Activated CD4-positive, alpha-beta memory T cell treated with anti-CD3 and anti-CD28 coated beads, Interleukin-2, amount 10 ng/mL, durations not matched to agents 7 days and 5 days (primary cell): Measurements from ENCODE around the gene OTOP3. TPM values are rescaled to one million over a fixed set of nuclear protein-coding genes. Genes with fewer than 3 reads are reported as not detected.
"Not testable (repeated sequence)": the region's sequence is repeated elsewhere in the genome, so short reads cannot be mapped to it uniquely, and the experiment has no call there.

Experiments used
- CTCF ChIA-PET: fragments of 350-600 bp; sonication (Branson Sonifier 250); formaldehyde crosslinking; loops from one replicate; lab custom pipeline; 2021; ENCODE audit warnings: antibody characterized with exemption, inconsistent platforms; lab: Charles Lee
- POLR2A ChIA-PET: fragments of 350-600 bp; sonication (Branson Sonifier 250); formaldehyde crosslinking; loops from one replicate; lab custom pipeline; 2021; ENCODE audit warnings: antibody characterized with exemption; lab: Charles Lee
- DNase-seq: peaks from one replicate; pipeline ENCODE4 v3.0.0-alpha.2; 2020
- H3K27ac Mint-ChIP-seq: one replicate; pipeline ENCODE4 v1.8.0; 2021; ENCODE audit warnings: mild to moderate bottlenecking, mixed read lengths
- H3K27me3 Mint-ChIP-seq: one replicate; pipeline ENCODE4 v1.8.0; 2021; ENCODE audit warnings: mixed read lengths
- H3K36me3 Mint-ChIP-seq: one replicate; pipeline ENCODE4 v1.8.0; 2021; ENCODE audit warnings: low read depth, mixed read lengths
- H3K4me1 Mint-ChIP-seq: one replicate; pipeline ENCODE4 v1.8.0; 2021; ENCODE audit warnings: mixed read lengths
- H3K4me3 Mint-ChIP-seq: one replicate; pipeline ENCODE4 v1.8.0; 2021; ENCODE audit warnings: mild to moderate bottlenecking, mixed read lengths
- H3K9me3 Mint-ChIP-seq: one replicate; pipeline ENCODE4 v1.8.0; 2021; ENCODE audit warnings: mixed read lengths
- total RNA-seq, 2 experiments: library from RNA; stranded (reverse); gene quantifications; one replicate each; pipeline ENCODE4 v1.2.3, GENCODE V29; 2021

OTOP3 gene
- total RNA-seq, 2 experiments from 2014 or later = not detected

DNA sequence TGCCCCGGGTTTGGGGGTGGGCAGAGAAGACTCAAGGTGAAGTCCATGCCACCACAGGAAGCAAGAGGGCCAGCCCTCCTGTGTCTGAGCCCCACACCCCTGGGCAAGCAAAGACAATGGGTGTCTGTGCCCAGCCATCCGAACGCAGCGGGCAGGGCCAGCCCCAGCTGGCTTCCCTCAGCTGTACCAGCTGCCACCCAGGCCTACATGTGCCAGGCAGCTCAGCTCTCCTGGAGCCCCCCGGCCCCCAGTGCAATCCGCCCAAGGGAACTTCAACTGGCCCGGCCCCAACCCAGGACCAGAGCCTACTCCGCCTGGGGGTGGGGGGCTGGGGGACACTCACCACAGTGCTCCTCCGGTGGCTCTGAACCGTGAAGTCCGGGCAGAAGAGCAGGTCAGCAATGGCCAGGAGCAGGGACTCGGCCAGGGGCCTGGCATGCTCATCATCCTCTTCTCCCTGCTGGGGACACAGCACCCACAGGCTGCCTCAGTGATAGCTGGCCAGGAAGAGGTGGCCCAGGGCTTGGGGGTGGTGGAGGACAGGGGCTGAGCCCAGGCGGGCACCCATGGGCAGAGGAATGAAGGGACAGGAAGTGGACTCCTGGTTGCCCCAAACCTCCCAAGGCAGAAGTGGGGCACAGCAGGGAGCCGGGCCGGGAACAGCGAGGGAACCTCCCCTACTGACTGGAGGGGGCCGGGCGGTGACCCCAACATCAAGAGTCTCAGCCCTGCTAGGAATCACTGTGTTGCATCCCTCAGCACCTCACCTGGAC is 27.1 kb downstream of the OTOP3 start:
- ChIA-PET CTCF (interaction anchor here (0.8 to 3.6 kb wide), 29 partner anchors 11 to 758 kb away, joined by 3 to 87 read pairs (median 13); partner anchors contain the start of genes ARMC7, ATP5PD, CDR2L and FDXR), POLR2A (interaction anchor here (1.7 to 3.1 kb wide), 5 partner anchors 11 to 243 kb away, joined by 5 to 23 read pairs (median 8); partner anchors contain the start of genes ARMC7, FDXR, MRPL58 and NUP85)
- H3K4me1 Mint-ChIP-seq = peaks cover 7% of the 10 kb centered on the region

DNA sequence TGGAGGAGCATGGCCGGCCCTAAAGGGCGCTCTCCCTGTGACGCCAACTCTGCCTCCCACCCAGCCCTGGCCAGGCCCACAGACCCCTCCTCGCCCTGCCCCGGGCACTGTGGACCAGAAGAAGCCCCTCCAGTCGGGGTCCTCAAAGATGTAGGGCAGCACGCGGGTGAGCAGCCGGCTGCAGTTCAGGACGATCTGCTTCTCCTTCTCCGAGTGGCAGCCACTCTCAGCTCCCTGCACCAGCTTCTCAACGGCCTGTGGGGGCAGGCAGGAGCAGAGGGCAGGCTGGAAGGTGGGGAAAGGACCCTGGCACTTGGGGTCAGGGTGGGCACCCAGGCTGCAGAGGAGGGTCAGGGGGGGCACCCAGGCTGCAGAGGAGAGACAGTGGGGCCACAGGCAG is 28.0 kb downstream of the OTOP3 start:
- H3K4me3 Mint-ChIP-seq = no peak overlapping the region
- H3K4me1 Mint-ChIP-seq = peaks cover 7% of the 10 kb centered on the region
- H3K36me3 Mint-ChIP-seq = no peaks in the 10 kb centered on the region
- peaks cover 5% of the 10 kb centered on the region for H3K27me3 Mint-ChIP-seq
- no peak overlapping the region for H3K27ac Mint-ChIP-seq
- H3K9me3 Mint-ChIP-seq = no peaks in the 10 kb centered on the region
- ChIA-PET POLR2A (no interaction called here), CTCF (interaction anchor here (0.8 to 1.7 kb wide), 5 partner anchors 10 to 238 kb away, joined by 3 to 5 read pairs (median 3); no protein-coding TSS in a partner anchor)
- no peak for DNase-seq

More for the DNA sequence above, 27.1 kb downstream of the OTOP3 start:
- Mint-ChIP-seq H3K36me3 (no peaks in the 10 kb centered on the region), H3K4me3 (no peak overlapping the region), H3K9me3 (no peaks in the 10 kb centered on the region), H3K27me3 (peaks cover 5% of the 10 kb centered on the region), H3K27ac (no peak overlapping the region)
- no peak for DNase-seq

DNA sequence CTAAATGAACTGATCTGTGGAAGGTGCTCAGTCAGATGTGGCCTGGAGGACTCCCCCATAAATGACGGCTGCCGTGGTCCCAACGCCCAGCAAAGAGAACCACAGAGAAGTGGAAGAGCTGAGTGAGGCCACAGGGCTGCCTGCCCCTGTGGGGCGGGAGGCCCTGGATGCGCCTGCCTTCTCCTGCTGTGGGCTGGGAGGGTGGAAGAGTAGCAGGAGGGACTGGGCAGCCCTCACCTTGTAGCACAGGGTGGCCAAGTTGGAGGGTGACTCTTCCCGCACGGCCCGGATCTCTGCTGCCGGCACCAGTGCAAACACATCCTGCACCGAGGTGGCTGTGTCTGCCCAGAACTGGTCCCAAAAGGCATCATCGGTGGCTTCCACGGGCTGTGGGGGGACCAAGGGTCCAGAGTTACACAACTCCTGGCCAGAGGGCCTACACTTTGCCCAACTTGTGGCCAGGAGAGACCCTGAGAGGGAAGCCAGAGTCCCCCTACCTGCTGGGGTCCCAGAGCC is 28.6 kb downstream of the OTOP3 start:
- Mint-ChIP-seq H3K4me3 (no peak overlapping the region), H3K36me3 (no peaks in the 10 kb centered on the region), H3K4me1 (peaks cover 7% of the 10 kb centered on the region), H3K27me3 (peaks cover 3% of the 10 kb centered on the region), H3K27ac (no peak overlapping the region), H3K9me3 (no peaks in the 10 kb centered on the region)
- no peak for DNase-seq
- ChIA-PET CTCF (interaction anchor here (1.2 to 1.7 kb wide), 4 partner anchors 47 to 237 kb away, joined by 3 to 5 read pairs (median 4); no protein-coding TSS in a partner anchor), POLR2A (no interaction called here)

DNA sequence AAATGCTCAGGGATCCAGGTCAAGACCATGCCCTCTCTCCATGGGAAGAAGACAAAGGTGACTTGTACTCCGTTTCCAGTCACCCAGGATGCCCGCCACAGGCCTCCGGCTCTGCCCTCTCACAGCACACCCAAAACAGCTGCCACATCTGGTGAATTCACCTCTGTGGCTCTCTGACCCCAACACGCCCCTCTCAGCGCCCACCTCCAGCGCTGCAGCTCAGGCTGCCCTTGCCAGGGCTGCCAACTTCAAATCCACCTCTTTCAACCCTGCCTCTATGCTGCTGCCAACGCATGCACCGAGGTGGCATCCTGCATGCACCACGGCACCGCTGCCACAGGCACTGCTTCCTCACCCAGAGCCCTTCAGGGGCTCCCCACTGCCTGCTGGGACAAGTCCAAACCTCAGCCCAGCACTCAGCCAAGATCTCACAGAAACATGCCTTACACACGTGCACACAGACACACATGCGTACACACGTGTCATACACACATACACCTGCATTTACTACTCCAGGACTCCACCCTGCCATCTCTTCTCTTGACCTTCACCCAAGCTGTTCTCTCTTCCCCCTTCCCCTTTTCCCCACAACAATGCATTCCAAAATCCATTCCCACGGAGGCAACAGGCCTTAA is 29.4 kb downstream of the OTOP3 start:
- H3K4me3 Mint-ChIP-seq = no peak overlapping the region
- peaks cover 7% of the 10 kb centered on the region for H3K4me1 Mint-ChIP-seq
- no peaks in the 10 kb centered on the region for H3K9me3 Mint-ChIP-seq
- POLR2A ChIA-PET = no interaction called here
- no peak overlapping the region for H3K27ac Mint-ChIP-seq
- DNase-seq = no peak
- CTCF ChIA-PET = no interaction called here
- peaks cover under 1% of the 10 kb centered on the region for H3K27me3 Mint-ChIP-seq
- no peaks in the 10 kb centered on the region for H3K36me3 Mint-ChIP-seq

DNA sequence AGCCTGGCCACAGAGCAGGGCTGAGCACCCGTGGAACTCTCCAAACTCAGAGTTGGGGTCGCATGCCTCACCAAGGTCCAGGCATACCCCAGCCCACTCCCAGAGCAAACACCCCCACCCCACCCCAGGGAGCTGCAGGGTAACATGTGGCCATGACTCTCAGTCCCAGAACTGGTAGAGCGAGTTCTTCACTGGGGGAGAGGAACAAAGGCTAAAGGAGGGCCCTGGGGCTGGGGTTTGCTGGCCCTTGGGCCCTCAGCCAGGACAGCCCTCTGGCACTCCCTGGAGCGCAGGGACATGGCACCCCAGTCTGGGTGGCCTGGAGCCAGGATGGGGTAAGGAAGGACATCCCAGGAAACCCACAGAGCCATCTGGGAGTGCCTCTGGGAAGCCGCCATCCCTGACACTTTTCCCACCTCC is 32.7 kb downstream of the OTOP3 start:
- H3K9me3 Mint-ChIP-seq = no peaks in the 10 kb centered on the region
- no peak overlapping the region for H3K27ac Mint-ChIP-seq
- no peak overlapping the region for H3K4me3 Mint-ChIP-seq
- no peak for DNase-seq
- H3K4me1 Mint-ChIP-seq = peaks cover 6% of the 10 kb centered on the region
- H3K36me3 Mint-ChIP-seq = no peaks in the 10 kb centered on the region
- CTCF ChIA-PET = interaction anchor here (1.4 to 2.2 kb wide), 3 partner anchors 8 to 46 kb away, joined by 3 to 6 read pairs (median 4); partner anchors contain the start of gene USH1G
- POLR2A ChIA-PET = interaction anchor here (0.9 kb wide), 1 partner anchor 44 kb away, joined by 4 read pairs; the partner anchor contains the start of gene MRPL58
- H3K27me3 Mint-ChIP-seq = peaks cover 20% of the 10 kb centered on the region

DNA sequence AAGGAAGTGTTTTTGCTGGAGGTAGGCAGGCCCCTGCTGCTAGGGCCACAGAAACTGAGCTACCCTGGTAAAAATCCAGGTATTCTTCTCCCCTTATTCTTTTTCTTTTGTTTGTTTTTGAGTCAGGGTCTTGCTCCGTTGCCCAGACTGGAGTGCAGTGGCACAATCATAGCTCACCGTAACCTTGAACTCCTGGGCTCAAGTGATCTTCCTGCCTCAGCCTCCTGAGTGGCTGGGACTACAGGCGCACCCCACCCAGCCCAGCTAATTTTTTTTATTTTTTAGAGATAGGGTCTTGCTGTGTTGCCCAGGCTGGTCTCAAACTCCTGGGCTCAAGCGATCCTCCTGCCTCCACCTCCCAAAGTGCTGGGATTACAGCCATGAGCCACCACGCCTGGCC is 33.8 kb downstream of the OTOP3 start:
- DNase-seq, H3K4me3 Mint-ChIP-seq, POLR2A ChIA-PET, H3K9me3 Mint-ChIP-seq, H3K27ac Mint-ChIP-seq, H3K4me1 Mint-ChIP-seq, H3K36me3 Mint-ChIP-seq: not testable (repeated sequence)
- CTCF ChIA-PET = interaction anchor here (0.7 to 1.5 kb wide), 5 partner anchors 9 to 86 kb away, joined by 3 to 5 read pairs (median 3); partner anchors contain the start of gene USH1G
- peaks cover 21% of the 10 kb centered on the region for H3K27me3 Mint-ChIP-seq

DNA sequence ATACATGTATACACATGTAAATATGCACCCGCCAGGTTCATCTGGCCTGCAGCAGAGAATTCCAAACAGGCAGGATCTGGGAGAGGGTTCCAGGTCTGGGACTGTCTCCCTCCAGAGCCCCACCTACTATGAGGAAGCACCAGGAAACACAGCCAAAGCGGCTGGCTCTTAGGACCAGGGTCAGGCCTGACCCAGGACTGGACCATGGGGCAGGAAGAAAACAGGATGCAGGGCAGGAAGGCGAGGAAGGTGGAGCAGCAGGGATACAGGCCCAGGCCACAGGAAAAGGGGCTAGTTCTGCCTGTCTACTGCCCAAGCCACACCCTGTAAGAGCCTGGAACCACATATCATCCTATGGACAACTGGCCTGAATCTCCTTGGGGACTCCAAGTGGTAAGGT is 34.7 kb downstream of the OTOP3 start:
- Mint-ChIP-seq H3K9me3 (no peaks in the 10 kb centered on the region), H3K27me3 (peaks cover 25% of the 10 kb centered on the region)

DNA sequence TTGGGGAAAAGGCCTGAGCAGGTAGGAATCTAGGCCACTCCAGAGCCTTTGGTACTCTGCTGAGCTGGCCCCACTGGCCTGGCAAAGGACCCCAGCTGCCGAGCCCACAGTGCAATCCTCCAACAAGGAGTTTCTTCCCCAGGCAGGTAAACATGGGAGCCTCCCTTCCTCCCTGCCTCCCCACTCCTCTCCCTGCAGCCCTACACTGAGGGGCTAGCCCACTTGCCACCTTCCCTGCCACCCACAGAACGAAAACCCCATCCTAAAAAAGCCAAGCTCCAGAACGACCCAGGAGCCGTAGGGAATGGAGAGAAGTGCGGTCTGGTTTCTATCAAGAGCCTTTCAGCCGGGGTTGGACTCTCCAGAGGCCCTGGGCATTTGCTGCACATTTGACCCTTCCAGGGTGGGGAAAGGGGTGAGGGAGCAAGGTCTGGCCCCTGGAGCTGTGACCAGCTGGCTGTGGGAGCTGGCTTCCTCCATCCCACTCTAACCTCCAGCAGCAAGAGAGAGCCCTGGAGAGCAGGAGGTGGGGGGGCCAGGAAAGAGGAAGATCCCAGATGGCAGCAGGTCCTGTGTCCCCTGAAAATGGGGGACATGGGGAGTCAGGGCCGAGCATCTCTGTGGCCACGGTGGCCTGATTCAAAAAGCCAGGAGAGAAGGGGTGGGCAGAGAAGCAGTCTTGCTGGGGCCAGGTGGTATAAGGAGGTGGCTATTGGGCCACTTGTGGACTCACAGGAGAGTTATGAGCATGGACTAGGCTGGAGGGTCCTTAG is 35.6 kb downstream of the OTOP3 start:
- H3K4me3 Mint-ChIP-seq = peak overlapping the region; percentile 21
- no peak for DNase-seq
- ChIA-PET CTCF (interaction anchor here (0.6 to 2.4 kb wide), 4 partner anchors 10 to 232 kb away, joined by 3 to 14 read pairs (median 4); partner anchors contain the start of gene CDR2L), POLR2A (interaction anchor here (0.9 to 2.7 kb wide), 3 partner anchors 12 to 98 kb away, joined by 3 to 16 read pairs (median 3); partner anchors contain the start of genes FDXR and MRPL58)
- no peaks in the 10 kb centered on the region for H3K9me3 Mint-ChIP-seq
- H3K27ac Mint-ChIP-seq = no peak overlapping the region
- peaks cover 6% of the 10 kb centered on the region for H3K4me1 Mint-ChIP-seq
- H3K27me3 Mint-ChIP-seq = peaks cover 29% of the 10 kb centered on the region
- H3K36me3 Mint-ChIP-seq = no peaks in the 10 kb centered on the region

More for the DNA sequence above, 34.7 kb downstream of the OTOP3 start:
- Mint-ChIP-seq H3K4me3 (no peak overlapping the region), H3K4me1 (peaks cover 6% of the 10 kb centered on the region), H3K36me3 (no peaks in the 10 kb centered on the region), H3K27ac (no peak overlapping the region)
- no peak for DNase-seq
- POLR2A ChIA-PET = interaction anchor here (0.9 kb wide), 1 partner anchor 13 kb away, joined by 3 read pairs; no protein-coding TSS in a partner anchor
- CTCF ChIA-PET = interaction anchor here (0.7 to 2.4 kb wide), 3 partner anchors 9 to 22 kb away, joined by 3 to 14 read pairs (median 6); partner anchors contain the start of gene CDR2L

DNA sequence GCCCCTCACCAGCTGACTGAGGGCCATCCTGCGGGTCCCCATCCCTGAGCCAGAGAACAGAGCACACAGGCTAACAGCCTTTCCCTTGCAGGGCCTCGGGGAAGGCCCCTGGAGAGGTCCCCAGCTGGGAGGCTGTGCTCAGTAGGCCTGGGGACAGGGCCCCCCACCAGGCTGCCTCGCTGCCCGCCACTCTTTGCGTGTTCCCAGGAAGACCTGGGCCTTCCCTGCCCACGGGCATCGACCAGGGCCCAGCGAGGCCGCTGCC is 36.1 kb downstream of the OTOP3 start:
- CTCF ChIA-PET = interaction anchor here (0.6 to 2.4 kb wide), 4 partner anchors 10 to 232 kb away, joined by 3 to 14 read pairs (median 4); partner anchors contain the start of gene CDR2L
- POLR2A ChIA-PET = interaction anchor here (1.1 to 2.7 kb wide), 3 partner anchors 10 to 98 kb away, joined by 3 to 16 read pairs (median 5); partner anchors contain the start of genes FDXR and MRPL58
- H3K4me3 Mint-ChIP-seq = peak overlapping the region; percentile 21
- no peak overlapping the region for H3K27ac Mint-ChIP-seq
- peaks cover 31% of the 10 kb centered on the region for H3K27me3 Mint-ChIP-seq
- no peak for DNase-seq
- H3K9me3 Mint-ChIP-seq = no peaks in the 10 kb centered on the region
- H3K4me1 Mint-ChIP-seq = peaks cover 6% of the 10 kb centered on the region
- no peaks in the 10 kb centered on the region for H3K36me3 Mint-ChIP-seq

DNA sequence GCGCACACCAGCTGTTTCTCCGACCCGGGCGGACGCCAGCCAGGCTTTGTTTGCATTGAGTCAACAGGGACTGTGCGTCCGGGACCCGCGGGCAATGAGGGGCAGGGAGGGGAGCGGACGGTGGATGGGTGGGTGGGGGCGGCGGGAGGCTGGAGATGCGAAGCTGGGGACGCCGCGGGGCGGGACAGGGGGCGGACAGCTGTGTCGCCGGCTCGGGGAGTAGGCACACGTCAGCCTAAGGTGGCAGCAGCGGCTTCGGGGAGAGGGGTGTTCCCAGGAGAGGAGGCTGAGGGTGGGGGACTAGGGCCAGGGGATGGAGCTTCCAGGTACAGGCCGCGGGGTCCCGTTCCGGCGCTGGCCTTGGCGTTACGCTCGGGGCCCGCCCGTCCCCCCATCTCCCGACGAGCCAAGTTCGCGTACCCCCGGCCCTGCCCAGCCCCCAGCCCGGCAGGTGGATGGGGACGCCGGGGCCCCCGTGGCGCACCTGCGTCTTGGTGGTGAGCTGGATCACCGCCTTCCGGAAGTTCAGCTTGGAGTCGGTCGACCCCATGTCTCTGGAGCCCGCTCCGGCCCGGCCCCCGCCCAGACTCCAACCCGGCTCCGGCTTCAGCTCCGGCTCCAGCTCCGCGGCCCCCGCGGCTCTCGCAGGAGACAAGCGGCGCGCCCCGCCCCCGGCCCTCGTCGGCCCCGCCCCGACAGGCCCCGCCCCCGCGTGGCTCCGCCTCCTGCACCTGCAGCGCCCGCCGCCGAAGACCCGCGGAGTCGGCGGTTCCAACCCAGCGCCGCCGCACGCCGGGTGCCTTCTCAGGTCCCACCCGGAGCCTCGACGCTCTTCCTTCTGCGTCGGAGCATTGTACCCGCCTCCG is 36.6 kb downstream of the OTOP3 start, which contains the start of gene HID1:
HID1 (minus strand) TSS at position 653 of the 866 bp plus-strand sequence; CDS start at position 550, 103 bp downstream.
- CTCF ChIA-PET = interaction anchor here (0.6 to 2.6 kb wide), 6 partner anchors 11 to 231 kb away, joined by 3 to 16 read pairs (median 8); partner anchors contain the start of genes CDR2L and MRPL58
- Mint-ChIP-seq H3K36me3 (no peaks in the 10 kb centered on the region), H3K4me1 (peaks cover 6% of the 10 kb centered on the region), H3K27ac (no peak within 1 kb of the TSS), H3K9me3 (no peaks in the 10 kb centered on the region), H3K4me3 (peak within 1 kb of the TSS; percentile 72), H3K27me3 (peaks cover 33% of the 10 kb centered on the region)
- peak; percentile 76 for DNase-seq
- POLR2A ChIA-PET = interaction anchor here (0.8 to 2.7 kb wide), 4 partner anchors 11 to 216 kb away, joined by 4 to 16 read pairs (median 4); partner anchors contain the start of gene MRPL58

DNA sequence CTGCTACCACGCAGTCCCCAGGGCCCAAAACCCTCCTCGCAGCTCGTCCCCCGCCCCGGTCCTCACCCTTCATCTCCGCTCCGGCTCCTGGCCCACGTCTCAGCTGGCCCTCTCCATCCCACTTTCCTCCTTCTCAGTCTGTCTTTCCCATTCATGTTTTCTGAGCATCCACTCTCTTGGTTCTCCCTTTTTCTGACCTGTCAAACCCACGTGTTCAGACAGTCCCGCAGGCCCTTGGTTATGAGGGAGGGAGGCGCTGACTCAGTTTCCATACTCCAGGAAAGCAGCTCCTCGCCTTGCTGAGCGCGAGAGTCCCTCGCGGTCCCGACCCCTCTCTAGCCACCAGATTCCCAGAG is 37.3 kb downstream of the OTOP3 start:
- Mint-ChIP-seq H3K27ac (no peak overlapping the region), H3K9me3 (no peaks in the 10 kb centered on the region), H3K36me3 (no peaks in the 10 kb centered on the region), H3K4me3 (peak overlapping the region; percentile 72), H3K4me1 (peaks cover 6% of the 10 kb centered on the region), H3K27me3 (peaks cover 35% of the 10 kb centered on the region)
- POLR2A ChIA-PET = interaction anchor here (1.3 to 2.7 kb wide), 4 partner anchors 10 to 216 kb away, joined by 4 to 16 read pairs (median 4); partner anchors contain the start of gene MRPL58
- no peak for DNase-seq
- CTCF ChIA-PET = interaction anchor here (0.6 to 2.6 kb wide), 5 partner anchors 10 to 108 kb away, joined by 4 to 16 read pairs (median 9); partner anchors contain the start of gene MRPL58
